Measurements from ENCODE around the gene MAP4K3.

DNA sequence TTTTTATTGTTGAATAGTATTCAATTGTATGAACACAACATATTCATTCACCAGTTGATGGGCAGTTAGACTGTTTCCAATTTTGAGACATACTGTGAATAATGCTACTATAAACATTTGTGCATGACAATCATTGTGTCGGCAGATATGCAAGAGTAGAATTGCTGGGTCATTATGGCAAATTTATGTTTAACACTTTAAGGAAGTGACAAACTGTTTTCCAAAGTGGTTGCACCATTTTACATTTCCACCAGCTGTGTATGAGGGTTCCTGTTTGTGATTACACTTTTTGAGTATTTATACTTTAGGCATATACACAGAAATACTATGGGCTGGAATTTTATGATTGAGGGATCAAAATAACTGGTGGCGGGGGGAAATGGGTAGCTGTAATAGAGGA, 61.2 kb downstream of the MAP4K3 start:
- TF ChIP-seq POLR2A (IDR thresholded peaks at IDR 0.05; ENCODE audit: low read length): no peak
- TF ChIP-seq GATA1 (IDR thresholded peaks at IDR 0.05; ENCODE audit: low read depth, low read length): no peak

All from erythroblast (primary cell).